Measurements from ENCODE around the gene CRB2. TPM values are rescaled to one million over a fixed set of nuclear protein-coding genes. Genes with fewer than 3 reads are reported as not detected.

CRB2 gene
- total and polyA plus RNA-seq, 12 donors, result under 0.01 to 0.24 (median 0.07) TPM; not detected in 4

DNA sequence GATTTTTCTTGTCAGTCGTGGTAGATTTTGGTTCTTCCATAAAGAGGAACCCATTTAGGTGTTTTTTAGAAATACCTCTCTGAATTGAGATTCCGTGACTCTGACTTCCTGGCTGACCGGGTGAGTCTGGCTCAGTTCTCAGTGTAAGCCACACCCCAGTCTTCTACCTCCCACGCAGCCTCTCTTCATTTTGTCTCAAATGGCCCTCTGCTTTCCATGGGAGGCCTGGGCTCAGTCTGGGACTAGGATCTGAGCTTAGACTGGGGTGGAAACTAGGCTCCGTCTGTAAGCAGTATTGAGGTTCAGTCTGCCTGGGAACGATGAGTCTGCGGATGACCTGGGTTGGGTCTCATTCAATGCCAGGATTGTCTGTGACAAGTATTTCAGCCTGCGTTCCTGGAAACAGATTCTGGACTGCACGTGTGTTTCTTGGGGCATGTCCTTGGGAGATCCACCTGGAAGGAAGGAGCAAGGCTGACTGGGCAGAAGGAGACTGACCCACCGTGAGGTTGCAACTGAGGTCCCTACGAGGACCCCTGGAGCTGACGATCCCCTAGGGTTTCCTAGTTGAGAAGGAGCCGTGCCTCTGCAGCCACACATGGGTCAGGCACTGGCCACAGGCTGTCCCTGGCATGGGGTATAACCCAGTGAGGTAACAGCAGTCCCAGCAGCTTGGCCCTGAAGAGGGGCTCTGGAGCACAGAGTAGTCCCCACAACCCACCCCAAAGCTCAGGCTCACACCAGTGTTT lies 12.4 kb upstream of the CRB2 start:
- intact Hi-C loops (cut with DNase I), result no loop called here
- no peak overlapping the region for H3K27ac ChIP-seq
- 57 to 65% (median 63%) methylated on average over 10 to 13 of the region's 13 CpGs for WGBS, 4 donors

GRCh38 chr9:123344192-123344949 lies 11.6 kb upstream of the CRB2 start:
- Histone ChIP-seq H3K36me3 (replicated peaks in 1 of 2) (no peaks in the 10 kb centered on the region), H3K27me3 (peaks cover 12% of the 10 kb centered on the region), H3K27ac (no peak overlapping the region), H3K9me3 (replicated peaks in 1 of 3) (no peaks in the 10 kb centered on the region), H3K4me3 (no peak overlapping the region), H3K4me1 (replicated peaks in 1 of 2) (no peaks in the 10 kb centered on the region)
- intact Hi-C loops (cut with DNase I), result no loop called here
- DNase-seq, result no peak
- WGBS, 4 donors, result 87 to 95% (median 91%) methylated on average over 5 to 9 of the region's 9 CpGs
- TF ChIP-seq, protein P1, sequence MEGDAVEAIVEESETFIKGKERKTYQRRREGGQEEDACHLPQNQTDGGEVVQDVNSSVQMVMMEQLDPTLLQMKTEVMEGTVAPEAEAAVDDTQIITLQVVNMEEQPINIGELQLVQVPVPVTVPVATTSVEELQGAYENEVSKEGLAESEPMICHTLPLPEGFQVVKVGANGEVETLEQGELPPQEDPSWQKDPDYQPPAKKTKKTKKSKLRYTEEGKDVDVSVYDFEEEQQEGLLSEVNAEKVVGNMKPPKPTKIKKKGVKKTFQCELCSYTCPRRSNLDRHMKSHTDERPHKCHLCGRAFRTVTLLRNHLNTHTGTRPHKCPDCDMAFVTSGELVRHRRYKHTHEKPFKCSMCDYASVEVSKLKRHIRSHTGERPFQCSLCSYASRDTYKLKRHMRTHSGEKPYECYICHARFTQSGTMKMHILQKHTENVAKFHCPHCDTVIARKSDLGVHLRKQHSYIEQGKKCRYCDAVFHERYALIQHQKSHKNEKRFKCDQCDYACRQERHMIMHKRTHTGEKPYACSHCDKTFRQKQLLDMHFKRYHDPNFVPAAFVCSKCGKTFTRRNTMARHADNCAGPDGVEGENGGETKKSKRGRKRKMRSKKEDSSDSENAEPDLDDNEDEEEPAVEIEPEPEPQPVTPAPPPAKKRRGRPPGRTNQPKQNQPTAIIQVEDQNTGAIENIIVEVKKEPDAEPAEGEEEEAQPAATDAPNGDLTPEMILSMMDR (IDR thresholded peaks at IDR 0.05), result no peak
- no peak for TF ChIP-seq POLR2A (IDR thresholded peaks at IDR 0.05)

More for the DNA sequence above, 12.4 kb upstream of the CRB2 start:
- Histone ChIP-seq H3K4me1 (replicated peaks in 1 of 2) (no peaks in the 10 kb centered on the region), H3K36me3 (replicated peaks in 1 of 2) (no peaks in the 10 kb centered on the region), H3K4me3 (no peak overlapping the region), H3K9me3 (replicated peaks in 1 of 3) (no peaks in the 10 kb centered on the region), H3K27me3 (peaks cover 5% of the 10 kb centered on the region)
- TF ChIP-seq POLR2A (IDR thresholded peaks at IDR 0.05), result no peak
- TF ChIP-seq, protein P1 (IDR thresholded peaks at IDR 0.05), result no peak
- no peak for DNase-seq

DNA sequence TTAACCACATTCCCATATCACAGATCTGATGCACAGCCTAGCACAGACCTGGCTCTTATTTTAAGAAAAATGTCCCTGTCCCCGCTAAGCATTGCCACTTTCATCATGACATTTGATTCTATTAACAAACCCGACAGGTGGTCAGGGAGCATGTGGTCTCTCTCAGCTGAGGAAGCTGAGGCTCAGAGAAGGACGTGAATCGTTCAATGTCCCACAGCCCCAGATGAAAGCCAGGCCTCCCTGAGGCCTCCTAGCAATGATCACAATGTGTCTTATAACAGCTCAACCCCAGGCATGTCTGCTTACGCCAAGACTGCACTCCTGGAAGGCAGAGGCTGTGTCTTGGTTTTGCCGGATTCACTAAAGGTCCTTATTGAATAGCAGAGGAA lies 10.4 kb upstream of the CRB2 start:
- Histone ChIP-seq H3K9me3 (replicated peaks in 1 of 3) (no peaks in the 10 kb centered on the region), H3K4me1 (replicated peaks in 1 of 2) (no peaks in the 10 kb centered on the region), H3K27me3 (peaks cover 17% of the 10 kb centered on the region), H3K4me3 (no peak overlapping the region), H3K27ac (no peak overlapping the region), H3K36me3 (replicated peaks in 1 of 2) (no peaks in the 10 kb centered on the region)
- WGBS, 4 donors, result 67 to 81% (median 70%) methylated on average over 5 to 6 of the region's 6 CpGs
- no peak for DNase-seq
- TF ChIP-seq, protein P1 (IDR thresholded peaks at IDR 0.05), result no peak
- no peak for TF ChIP-seq POLR2A (IDR thresholded peaks at IDR 0.05)
- intact Hi-C loops (cut with DNase I), result loop anchor here in 1 of 2 donors (5.0 kb wide), 1 partner anchor 258 kb away; no protein-coding TSS in a partner anchor

- WGBS, 4 donors, result 71 to 88% (median 83%) methylated on average over 8 to 9 of the region's 9 CpGs
- Histone ChIP-seq H3K27ac (no peak overlapping the region), H3K4me1 (replicated peaks in 1 of 2) (no peaks in the 10 kb centered on the region)
Observed at GRCh38 chr9:123346026-123346425, 10.0 kb upstream of the CRB2 start.

More at GRCh38 chr9:123346026-123346425, 10.0 kb upstream of the CRB2 start:
- intact Hi-C loops (cut with DNase I), result loop anchor here in 1 of 2 donors (5.0 kb wide), 1 partner anchor 259 kb away; no protein-coding TSS in a partner anchor
- DNase-seq, result no peak
- Histone ChIP-seq H3K4me3 (no peak overlapping the region), H3K36me3 (replicated peaks in 1 of 2) (no peaks in the 10 kb centered on the region), H3K27me3 (peaks cover 17% of the 10 kb centered on the region), H3K9me3 (replicated peaks in 1 of 3) (no peaks in the 10 kb centered on the region)
- TF ChIP-seq, protein P1 (IDR thresholded peaks at IDR 0.05), result no peak

Measured in adrenal gland (tissue), 12 donors.